ENCODE results near the gene KCNQ5. TPM values are rescaled to one million over a fixed set of nuclear protein-coding genes. Genes with fewer than 3 reads are reported as not detected.

KCNQ5 gene
- total and polyA plus RNA-seq, 2 of the 8 experiments (the other 6 are each of a cell fraction or from before 2014, with no cell fraction given): 0.83 to 1.2 TPM

DNA sequence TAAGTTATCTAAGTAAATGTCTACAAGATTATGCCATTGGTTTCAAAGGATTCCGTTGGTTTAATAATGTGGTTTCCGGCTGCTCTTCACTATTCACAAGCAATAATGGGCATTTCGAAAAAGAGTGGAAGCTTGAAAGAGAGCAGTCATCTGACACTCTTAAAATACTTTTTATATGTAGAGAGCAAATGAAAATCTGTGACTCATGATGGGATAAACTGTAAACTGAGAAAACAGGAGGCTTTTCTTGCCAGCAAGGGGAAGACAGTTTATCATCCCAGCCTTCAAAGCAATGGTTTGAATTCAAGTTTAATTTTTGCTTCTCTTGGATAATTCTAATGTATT is 457.7 kb downstream of the KCNQ5 start (continued):
- TF ChIP-seq SUZ12 (IDR thresholded peaks at IDR 0.05; ENCODE audit: low read length) (no peak), CHD1 (IDR thresholded peaks at IDR 0.05; ENCODE audit: low read depth, low read length) (no peak), NANOG (IDR thresholded peaks at IDR 0.05; ENCODE audit: insufficient read depth, low read depth, low read length, poor library complexity, severe bottlenecking) (no peak)
- TF ChIP-seq, protein P1, sequence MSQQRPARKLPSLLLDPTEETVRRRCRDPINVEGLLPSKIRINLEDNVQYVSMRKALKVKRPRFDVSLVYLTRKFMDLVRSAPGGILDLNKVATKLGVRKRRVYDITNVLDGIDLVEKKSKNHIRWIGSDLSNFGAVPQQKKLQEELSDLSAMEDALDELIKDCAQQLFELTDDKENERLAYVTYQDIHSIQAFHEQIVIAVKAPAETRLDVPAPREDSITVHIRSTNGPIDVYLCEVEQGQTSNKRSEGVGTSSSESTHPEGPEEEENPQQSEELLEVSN (IDR thresholded peaks at IDR 0.05): no peak

Data from H1 (cell line).